Measurements from ENCODE around the gene MTRR.

- TF ChIP-seq CTCF (IDR thresholded peaks at IDR 0.05) (no peak), TCF7L2 (IDR thresholded peaks at IDR 0.05; ENCODE audit: low read depth, low read length) (no peak), POLR2AphosphoS5 (IDR thresholded peaks at IDR 0.05; ENCODE audit: low read depth, low read length) (no peak), SIN3A (IDR thresholded peaks at IDR 0.05; ENCODE audit: borderline replicate concordance, insufficient read depth, low read depth, low read length) (no peak)
- TF ChIP-seq, protein P1, sequence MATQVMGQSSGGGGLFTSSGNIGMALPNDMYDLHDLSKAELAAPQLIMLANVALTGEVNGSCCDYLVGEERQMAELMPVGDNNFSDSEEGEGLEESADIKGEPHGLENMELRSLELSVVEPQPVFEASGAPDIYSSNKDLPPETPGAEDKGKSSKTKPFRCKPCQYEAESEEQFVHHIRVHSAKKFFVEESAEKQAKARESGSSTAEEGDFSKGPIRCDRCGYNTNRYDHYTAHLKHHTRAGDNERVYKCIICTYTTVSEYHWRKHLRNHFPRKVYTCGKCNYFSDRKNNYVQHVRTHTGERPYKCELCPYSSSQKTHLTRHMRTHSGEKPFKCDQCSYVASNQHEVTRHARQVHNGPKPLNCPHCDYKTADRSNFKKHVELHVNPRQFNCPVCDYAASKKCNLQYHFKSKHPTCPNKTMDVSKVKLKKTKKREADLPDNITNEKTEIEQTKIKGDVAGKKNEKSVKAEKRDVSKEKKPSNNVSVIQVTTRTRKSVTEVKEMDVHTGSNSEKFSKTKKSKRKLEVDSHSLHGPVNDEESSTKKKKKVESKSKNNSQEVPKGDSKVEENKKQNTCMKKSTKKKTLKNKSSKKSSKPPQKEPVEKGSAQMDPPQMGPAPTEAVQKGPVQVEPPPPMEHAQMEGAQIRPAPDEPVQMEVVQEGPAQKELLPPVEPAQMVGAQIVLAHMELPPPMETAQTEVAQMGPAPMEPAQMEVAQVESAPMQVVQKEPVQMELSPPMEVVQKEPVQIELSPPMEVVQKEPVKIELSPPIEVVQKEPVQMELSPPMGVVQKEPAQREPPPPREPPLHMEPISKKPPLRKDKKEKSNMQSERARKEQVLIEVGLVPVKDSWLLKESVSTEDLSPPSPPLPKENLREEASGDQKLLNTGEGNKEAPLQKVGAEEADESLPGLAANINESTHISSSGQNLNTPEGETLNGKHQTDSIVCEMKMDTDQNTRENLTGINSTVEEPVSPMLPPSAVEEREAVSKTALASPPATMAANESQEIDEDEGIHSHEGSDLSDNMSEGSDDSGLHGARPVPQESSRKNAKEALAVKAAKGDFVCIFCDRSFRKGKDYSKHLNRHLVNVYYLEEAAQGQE (IDR thresholded peaks at IDR 0.05; ENCODE audit: insufficient read depth in 1 of 2, low read depth in 2 of 2, low read length in 1 of 2), result no peak
Measured at GRCh38 chr5:7888901-7889300, 20.0 kb downstream of the MTRR start.
